ENCODE data around the gene FRMD4B. TPM values are rescaled to one million over a fixed set of nuclear protein-coding genes. Genes with fewer than 3 reads are reported as not detected.

FRMD4B gene
- total and polyA plus RNA-seq, 10 of the 15 experiments (the other 5 are each of a cell fraction or from before 2014, with no cell fraction given) = 3.9 to 11.4 (median 8.0) TPM

GRCh38 chr3:69205385-69205784 lies 180.5 kb downstream of the FRMD4B start:
- ChIA-PET POLR2A (no interaction called here), RAD21 (ENCODE audit: unreplicated experiment) (interaction anchor here (0.7 kb wide), 1 partner anchor 19 kb away, joined by 4 read pairs; no protein-coding TSS in a partner anchor), CTCF (no interaction called here), SMC1A (ENCODE audit: uncharacterized antibody, unreplicated experiment) (interaction anchor here (0.7 to 2.6 kb wide), 5 partner anchors 7 to 77 kb away, joined by 3 to 17 read pairs (median 5); no protein-coding TSS in a partner anchor)
- Histone ChIP-seq H3K36me3 (ENCODE audit: control insufficient read depth in 2 of 2, insufficient read depth in 2 of 2, low read length in 1 of 2) (no peaks in the 10 kb centered on the region), H3K4me2 (ENCODE audit: control insufficient read depth, insufficient read depth) (no peak overlapping the region), H3K4me3 (no peak overlapping the region), H3K79me2 (ENCODE audit: control insufficient read depth, insufficient read depth, low read length) (no peaks in the 10 kb centered on the region), H3K27ac (ENCODE audit: control insufficient read depth, insufficient read depth) (no peak overlapping the region), H2AFZ (ENCODE audit: control insufficient read depth, low read depth, low read length) (no peak overlapping the region), H3K9me3 (replicated peaks; ENCODE audit: control insufficient read depth, insufficient read depth, low read length) (no peaks in the 10 kb centered on the region), H3K27me3 (replicated peaks in 1 of 2; ENCODE audit: control insufficient read depth in 2 of 2, insufficient read depth in 2 of 2, low read length in 1 of 2) (no peaks in the 10 kb centered on the region), H3K9ac (ENCODE audit: control insufficient read depth, insufficient read depth, low read length) (no peak overlapping the region), H4K20me1 (ENCODE audit: control insufficient read depth, insufficient read depth) (no peaks in the 10 kb centered on the region), H3K4me1 (ENCODE audit: control insufficient read depth, insufficient read depth, low read length) (peaks cover 15% of the 10 kb centered on the region)
- DNase-seq (ENCODE audit: low read depth, low spot score) = no peak
- no TSS peak for BruUV-seq (replicated peaks)
- no peak for ATAC-seq
- in situ Hi-C loops (cut with MboI) (no loop called here), intact Hi-C loops (cut with micrococcal nuclease; ENCODE audit: unreplicated experiment) (no loop called here)
- WGBS (ENCODE audit: insufficient coverage, insufficient replicate concordance, low lambda C conversion rate, missing lambda C conversion rate) = 95% methylated on average over 1 of the region's 1 CpG
- FAIRE-seq = no peak
- TF ChIP-seq SRF (IDR thresholded peaks at IDR 0.05; ENCODE audit: low read depth in 2 of 2, low read length in 2 of 2) (no peak), PRDM15 (CRISPR knock-in tag; IDR thresholded peaks at IDR 0.05) (no peak), RB1 (IDR thresholded peaks at IDR 0.05; ENCODE audit: borderline replicate concordance) (no peak), NFYB (IDR thresholded peaks at IDR 0.05; ENCODE audit: insufficient read depth, low read depth, low read length) (no peak), JUNB (IDR thresholded peaks at IDR 0.05) (no peak), HDAC2 (IDR thresholded peaks at IDR 0.05) (no peak), ELK1 (IDR thresholded peaks at IDR 0.05; ENCODE audit: low read depth, low read length) (no peak), YY1 (IDR thresholded peaks at IDR 0.05; ENCODE audit: low read depth, low read length) (no peak)
